ENCODE measurements around the gene ETV6. TPM values are rescaled to one million over a fixed set of nuclear protein-coding genes. Genes with fewer than 3 reads are reported as not detected.

Gene ETV6
- total RNA-seq, 2 donors from 2014 or later: 17.5 to 17.9 TPM

- WGBS, 2 donors: 92 to 93% methylated on average over 6 of the region's 6 CpGs
Measured at GRCh38 chr12:11756523-11756922, 107.0 kb downstream of the ETV6 start.

GRCh38 chr12:11757095-11757494, 107.6 kb downstream of the ETV6 start:
- intact Hi-C loops (cut with DNase I): no loop called here
- H3K27ac ChIP-seq: no peak overlapping the region
- no peaks in the 10 kb centered on the region for H3K9me3 ChIP-seq

More at GRCh38 chr12:11756523-11756922, 107.0 kb downstream of the ETV6 start:
- DNase-seq (no peak), ATAC-seq (no peak)
- H3K36me3 ChIP-seq (replicated peaks in 1 of 2; ENCODE audit: insufficient read depth in 1 of 2, low read depth in 2 of 2): no peaks in the 10 kb centered on the region
- H3K4me1 ChIP-seq: peaks cover 23% of the 10 kb centered on the region
- H3K27ac ChIP-seq: peak overlapping the region in 1 of 4 donors; percentile 6
- intact Hi-C loops (cut with DNase I): no loop called here
- no peaks in the 10 kb centered on the region for H3K9me3 ChIP-seq
- H3K27me3 ChIP-seq: no peaks in the 10 kb centered on the region
- TF ChIP-seq CTCF (IDR thresholded peaks at IDR 0.05) (no peak), POLR2A (IDR thresholded peaks at IDR 0.05) (no peak)
- H3K4me3 ChIP-seq: no peak overlapping the region

GRCh38 chr12:11757531-11757930, 108.1 kb downstream of the ETV6 start:
- WGBS, 2 donors: 93% methylated on average over 6 of the region's 6 CpGs
- peaks cover 23% of the 10 kb centered on the region for H3K4me1 ChIP-seq
- H3K36me3 ChIP-seq (replicated peaks in 1 of 2; ENCODE audit: insufficient read depth in 1 of 2, low read depth in 2 of 2): no peaks in the 10 kb centered on the region
- TF ChIP-seq POLR2A (IDR thresholded peaks at IDR 0.05): no peak
- no peak for TF ChIP-seq CTCF (IDR thresholded peaks at IDR 0.05)
- ATAC-seq: no peak
- peak overlapping the region in 1 of 4 donors; percentile 21 for H3K27ac ChIP-seq
- no peaks in the 10 kb centered on the region for H3K27me3 ChIP-seq
- no peak for DNase-seq
- no peak overlapping the region for H3K4me3 ChIP-seq
- no peaks in the 10 kb centered on the region for H3K9me3 ChIP-seq
- intact Hi-C loops (cut with DNase I): no loop called here

More at GRCh38 chr12:11757095-11757494, 107.6 kb downstream of the ETV6 start:
- H3K27me3 ChIP-seq: no peaks in the 10 kb centered on the region
- no peak overlapping the region for H3K4me3 ChIP-seq
- H3K36me3 ChIP-seq (replicated peaks in 1 of 2; ENCODE audit: insufficient read depth in 1 of 2, low read depth in 2 of 2): no peaks in the 10 kb centered on the region
- peaks cover 23% of the 10 kb centered on the region for H3K4me1 ChIP-seq
- DNase-seq: no peak
- TF ChIP-seq POLR2A (IDR thresholded peaks at IDR 0.05) (no peak), CTCF (IDR thresholded peaks at IDR 0.05) (no peak)
- WGBS, 2 donors: 59 to 67% methylated on average over 7 of the region's 7 CpGs
- no peak for ATAC-seq

GRCh38 chr12:11758087-11758486, 108.6 kb downstream of the ETV6 start:
- H3K4me3 ChIP-seq: no peak overlapping the region
- no peak for ATAC-seq
- intact Hi-C loops (cut with DNase I): no loop called here

More at GRCh38 chr12:11758087-11758486, 108.6 kb downstream of the ETV6 start:
- TF ChIP-seq POLR2A (IDR thresholded peaks at IDR 0.05) (no peak), CTCF (IDR thresholded peaks at IDR 0.05) (no peak)
- Histone ChIP-seq H3K27ac (peak overlapping the region in 2 of 4 donors; percentile 21 to 44), H3K36me3 (replicated peaks in 1 of 2; ENCODE audit: insufficient read depth in 1 of 2, low read depth in 2 of 2) (no peaks in the 10 kb centered on the region), H3K4me1 (peaks cover 24% of the 10 kb centered on the region), H3K9me3 (no peaks in the 10 kb centered on the region), H3K27me3 (no peaks in the 10 kb centered on the region)
- DNase-seq: no peak
- WGBS, 2 donors: 64 to 94% methylated on average over 4 of the region's 4 CpGs
